IPS-20b (cell line): ENCODE data around the gene PRRC1.
"Not testable (repeated sequence)": the region's sequence is repeated elsewhere in the genome, so short reads cannot be mapped to it uniquely, and the experiment has no call there.

Source experiments
- H3K27ac ChIP-seq: one replicate; pipeline ENCODE4 v1.5.1; 2013; ENCODE audit warnings: low read length
- H3K27me3 ChIP-seq: 2 replicates; pipeline ENCODE4 v1.6.1; 2013; ENCODE audit warnings: mild to moderate bottlenecking, low read length, inconsistent platforms; ENCODE audit not compliant: insufficient read depth
- H3K36me3 ChIP-seq: 2 replicates; pipeline ENCODE4 v1.6.1; 2013; ENCODE audit warnings: low read depth, mild to moderate bottlenecking, inconsistent platforms, low read length, moderate library complexity; ENCODE audit not compliant: insufficient read depth
- H3K4me1 ChIP-seq: 2 replicates; pipeline ENCODE4 v1.6.1; 2013; ENCODE audit warnings: mild to moderate bottlenecking, control low read depth, inconsistent platforms, low read length, moderate library complexity; ENCODE audit not compliant: insufficient read depth
- H3K4me3 ChIP-seq: 2 replicates; pipeline ENCODE4 v1.5.1; 2013; ENCODE audit warnings: mild to moderate bottlenecking, low read length, inconsistent platforms
- H3K9ac ChIP-seq: 2 replicates; pipeline ENCODE4 v1.6.1; 2013; ENCODE audit warnings: low read depth, mild to moderate bottlenecking, inconsistent platforms, low read length, moderate library complexity
- H3K9me3 ChIP-seq: 2 replicates; pipeline ENCODE4 v1.6.1; 2013; ENCODE audit warnings: mild to moderate bottlenecking, low read depth, low read length, inconsistent platforms; ENCODE audit not compliant: insufficient read depth

PRRC1 gene

GRCh38 chr5:127567026-127567768 lies 49.8 kb downstream of the PRRC1 start:
- no peak overlapping the region for H3K9ac ChIP-seq
- no peaks in the 10 kb centered on the region for H3K27me3 ChIP-seq
- no peaks in the 10 kb centered on the region for H3K36me3 ChIP-seq
- H3K9me3 ChIP-seq: no peaks in the 10 kb centered on the region
- H3K27ac ChIP-seq: no peak overlapping the region
- H3K4me1 ChIP-seq: 0 out of 2 replicates have a peak, but pooled peaks cover 5% of the 10 kb centered on the region
- H3K4me3 ChIP-seq: no peak overlapping the region

- no peaks in the 10 kb centered on the region for H3K36me3 ChIP-seq
- H3K9me3 ChIP-seq: no peaks in the 10 kb centered on the region
- no peak overlapping the region for H3K4me3 ChIP-seq
- H3K27ac ChIP-seq: no peak overlapping the region
- 0 out of 2 replicates have a peak, but pooled peaks cover 5% of the 10 kb centered on the region for H3K4me1 ChIP-seq
- no peak overlapping the region; the same call in 1 of the 2 replicates for H3K9ac ChIP-seq
- no peaks in the 10 kb centered on the region for H3K27me3 ChIP-seq
Observed at GRCh38 chr5:127568166-127568565, 50.7 kb downstream of the PRRC1 start.

GRCh38 chr5:127569471-127569870 lies 52.0 kb downstream of the PRRC1 start:
- H3K27ac ChIP-seq, H3K4me3 ChIP-seq, H3K9me3 ChIP-seq, H3K27me3 ChIP-seq, H3K4me1 ChIP-seq, H3K9ac ChIP-seq, H3K36me3 ChIP-seq: not testable (repeated sequence)

- Histone ChIP-seq H3K36me3 (no peaks in the 10 kb centered on the region), H3K27me3 (no peaks in the 10 kb centered on the region)
Observed at GRCh38 chr5:127571314-127572131, 54.1 kb downstream of the PRRC1 start.

GRCh38 chr5:127572930-127573329 lies 55.5 kb downstream of the PRRC1 start:
- H3K9ac ChIP-seq: no peak overlapping the region
- H3K27ac ChIP-seq: no peak overlapping the region
- H3K36me3 ChIP-seq: no peaks in the 10 kb centered on the region
- no peaks in the 10 kb centered on the region for H3K4me1 ChIP-seq
- H3K9me3 ChIP-seq: no peaks in the 10 kb centered on the region
- no peak overlapping the region for H3K4me3 ChIP-seq
- no peaks in the 10 kb centered on the region for H3K27me3 ChIP-seq

More at GRCh38 chr5:127571314-127572131, 54.1 kb downstream of the PRRC1 start:
- Histone ChIP-seq H3K9ac (no peak overlapping the region), H3K9me3 (no peaks in the 10 kb centered on the region), H3K4me3 (no peak overlapping the region), H3K27ac (no peak overlapping the region), H3K4me1 (0 out of 2 replicates have a peak, but pooled peaks cover 5% of the 10 kb centered on the region)

- no peaks in the 10 kb centered on the region for H3K9me3 ChIP-seq
- no peak overlapping the region for H3K9ac ChIP-seq
- H3K27ac ChIP-seq: no peak overlapping the region
- H3K4me3 ChIP-seq: no peak overlapping the region
- no peaks in the 10 kb centered on the region for H3K4me1 ChIP-seq
- H3K27me3 ChIP-seq: no peaks in the 10 kb centered on the region
- H3K36me3 ChIP-seq: no peaks in the 10 kb centered on the region
Observed at GRCh38 chr5:127574852-127575679, 57.6 kb downstream of the PRRC1 start.

GRCh38 chr5:127577458-127577857 lies 60.0 kb downstream of the PRRC1 start:
- no peak overlapping the region for H3K27ac ChIP-seq
- no peak overlapping the region for H3K4me3 ChIP-seq
- H3K9ac ChIP-seq: no peak overlapping the region
- H3K27me3 ChIP-seq: no peaks in the 10 kb centered on the region
- H3K9me3 ChIP-seq: no peaks in the 10 kb centered on the region
- no peaks in the 10 kb centered on the region for H3K4me1 ChIP-seq
- no peaks in the 10 kb centered on the region for H3K36me3 ChIP-seq

GRCh38 chr5:127580731-127581130 lies 63.3 kb downstream of the PRRC1 start:
- H3K27me3 ChIP-seq: no peaks in the 10 kb centered on the region

GRCh38 chr5:127581450-127581849 lies 64.0 kb downstream of the PRRC1 start:
- Histone ChIP-seq H3K9me3 (no peaks in the 10 kb centered on the region), H3K4me3 (no peak overlapping the region), H3K27me3 (no peaks in the 10 kb centered on the region), H3K9ac (no peak overlapping the region), H3K36me3 (no peaks in the 10 kb centered on the region), H3K27ac (no peak overlapping the region), H3K4me1 (peaks cover 14% of the 10 kb centered on the region)

More at GRCh38 chr5:127580731-127581130, 63.3 kb downstream of the PRRC1 start:
- Histone ChIP-seq H3K9ac (no peak overlapping the region), H3K27ac (no peak overlapping the region), H3K4me1 (peaks cover 7% of the 10 kb centered on the region), H3K4me3 (no peak overlapping the region), H3K9me3 (no peaks in the 10 kb centered on the region), H3K36me3 (no peaks in the 10 kb centered on the region)

- Histone ChIP-seq H3K9me3 (no peaks in the 10 kb centered on the region), H3K27me3 (no peaks in the 10 kb centered on the region), H3K36me3 (no peaks in the 10 kb centered on the region), H3K9ac (no peak overlapping the region), H3K27ac (no peak overlapping the region), H3K4me1 (peaks cover 14% of the 10 kb centered on the region), H3K4me3 (no peak overlapping the region)
Observed at GRCh38 chr5:127582773-127583370, 65.4 kb downstream of the PRRC1 start.

GRCh38 chr5:127583866-127584265 lies 66.4 kb downstream of the PRRC1 start:
- Histone ChIP-seq H3K27me3 (no peaks in the 10 kb centered on the region), H3K9me3 (no peaks in the 10 kb centered on the region), H3K9ac (no peak overlapping the region), H3K36me3 (no peaks in the 10 kb centered on the region), H3K4me3 (no peak overlapping the region), H3K27ac (no peak overlapping the region), H3K4me1 (peaks cover 14% of the 10 kb centered on the region)
